ENCODE results near the gene EXOC5. TPM values are rescaled to one million over a fixed set of nuclear protein-coding genes. Genes with fewer than 3 reads are reported as not detected.

Gene EXOC5
- total RNA-seq, 3 donors from 2014 or later: 40.3 to 53.4 (median 48.9) TPM

GRCh38 chr14:57168138-57168679 is 100.5 kb downstream of the EXOC5 start:
- no peaks in the 10 kb centered on the region for H3K9me3 ChIP-seq
- H3K4me3 ChIP-seq: no peak overlapping the region
- no peaks in the 10 kb centered on the region for H3K36me3 ChIP-seq
- no peaks in the 10 kb centered on the region for H3K4me1 ChIP-seq
- intact Hi-C loops (cut with DNase I; ENCODE audit: low total_unique reads): no loop called here
- no peak overlapping the region for H3K27ac ChIP-seq
- no peaks in the 10 kb centered on the region for H3K27me3 ChIP-seq
- TF ChIP-seq POLR2A (IDR thresholded peaks at IDR 0.05): no peak
- TF ChIP-seq POLR2AphosphoS5 (IDR thresholded peaks at IDR 0.05): no peak
- no peak for DNase-seq (ENCODE audit: low spot score in 2 of 2)

GRCh38 chr14:57161583-57162234 is 107.0 kb downstream of the EXOC5 start:
- no peak overlapping the region for H3K4me3 ChIP-seq
- DNase-seq (ENCODE audit: low spot score in 2 of 2): no peak
- TF ChIP-seq POLR2AphosphoS5 (IDR thresholded peaks at IDR 0.05) (no peak), POLR2A (IDR thresholded peaks at IDR 0.05) (no peak), CTCF (IDR thresholded peaks at IDR 0.05) (no peak)
- no peaks in the 10 kb centered on the region for H3K4me1 ChIP-seq
- no peaks in the 10 kb centered on the region for H3K36me3 ChIP-seq
- H3K27me3 ChIP-seq: no peaks in the 10 kb centered on the region
- no peaks in the 10 kb centered on the region for H3K9me3 ChIP-seq
- intact Hi-C loops (cut with DNase I; ENCODE audit: low total_unique reads): no loop called here
- no peak overlapping the region for H3K27ac ChIP-seq

- TF ChIP-seq POLR2AphosphoS5 (IDR thresholded peaks at IDR 0.05) (no peak), CTCF (IDR thresholded peaks at IDR 0.05) (no peak), POLR2A (IDR thresholded peaks at IDR 0.05) (no peak)
- Histone ChIP-seq H3K36me3 (no peaks in the 10 kb centered on the region), H3K27me3 (no peaks in the 10 kb centered on the region), H3K9me3 (no peaks in the 10 kb centered on the region), H3K4me3 (no peak overlapping the region), H3K27ac (no peak overlapping the region), H3K4me1 (no peaks in the 10 kb centered on the region)
- intact Hi-C loops (cut with DNase I; ENCODE audit: low total_unique reads): no loop called here
- DNase-seq (ENCODE audit: low spot score in 2 of 2): no peak
Measured at GRCh38 chr14:57160333-57160732, 108.4 kb downstream of the EXOC5 start.

GRCh38 chr14:57153286-57153685 is 115.4 kb downstream of the EXOC5 start:
- TF ChIP-seq POLR2A (IDR thresholded peaks at IDR 0.05) (no peak), POLR2AphosphoS5 (IDR thresholded peaks at IDR 0.05) (no peak), CTCF (IDR thresholded peaks at IDR 0.05) (no peak)
- Histone ChIP-seq H3K36me3 (no peaks in the 10 kb centered on the region), H3K4me3 (no peak overlapping the region), H3K27me3 (no peaks in the 10 kb centered on the region), H3K27ac (no peak overlapping the region), H3K9me3 (no peaks in the 10 kb centered on the region), H3K4me1 (no peaks in the 10 kb centered on the region)
- intact Hi-C loops (cut with DNase I; ENCODE audit: low total_unique reads): no loop called here
- no peak for DNase-seq (ENCODE audit: low spot score in 2 of 2)

Other genes with a start within 250 kb of the EXOC5 start
- gene AP5M1, start 66 bp upstream of the EXOC5 start, total RNA-seq: 10 to 100 TPM; 24.6 to 33.5 (median 25.6) TPM
- 10 to 100 TPM; 15.1 to 24.1 (median 17.3) TPM for gene NAA30, start 121.7 kb upstream of the EXOC5 start, total RNA-seq
- gene CCDC198, start 225.0 kb upstream of the EXOC5 start, total RNA-seq: not detected